Endothelial cell of umbilical vein (primary cell): Measurements from ENCODE around the gene NSDHL.

Experiments used
- EZH2 ChIP-seq: IDR thresholded peaks from 2 replicates; pipeline ENCODE4 v1.6.1; 2012; ENCODE audit warnings: borderline replicate concordance, low read depth, mild to moderate bottlenecking, moderate library complexity, low read length, inconsistent platforms; ENCODE audit not compliant: severe bottlenecking
- JUN ChIP-seq: IDR thresholded peaks from 2 replicates; pipeline ENCODE4 v1.6.1; 2011; ENCODE audit warnings: borderline replicate concordance, low read depth; ENCODE audit not compliant: insufficient read length, insufficient read depth
- MYC ChIP-seq: IDR thresholded peaks from one replicate; pipeline ENCODE4 v1.6.1; 2011; ENCODE audit warnings: mild to moderate bottlenecking, low read depth, low read length
- POLR2A ChIP-seq: IDR thresholded peaks from 2 replicates; pipeline ENCODE4 v1.6.1; 2012; ENCODE audit warnings: low read depth, mild to moderate bottlenecking, control low read depth, low read length
- POLR2AphosphoS5 ChIP-seq: IDR thresholded peaks from 2 replicates; pipeline ENCODE4 v1.6.1; 2012; ENCODE audit warnings: low read depth, mild to moderate bottlenecking, control low read depth, low read length, moderate library complexity; ENCODE audit not compliant: insufficient read depth
- TF ChIP-seq, protein P1 (sequence below), 2 donors: IDR thresholded peaks; 1 replicate in 1 of 2; 2 replicates in 1 of 2; pipeline ENCODE4 v1.5.1; 2011; ENCODE audit warnings: low read length in 2 of 2, mild to moderate bottlenecking in 2 of 2, moderate library complexity in 2 of 2, control low read depth in 1 of 2, inconsistent platforms in 1 of 2, low read depth in 1 of 2; ENCODE audit not compliant: insufficient read depth in 1 of 2; ENCODE audit errors: extremely low read depth in 1 of 2
- TF ChIP-seq, protein P2 (sequence below): IDR thresholded peaks from 2 replicates; pipeline ENCODE4 v1.6.1; 2011; ENCODE audit not compliant: insufficient read depth, insufficient read length

DNA sequence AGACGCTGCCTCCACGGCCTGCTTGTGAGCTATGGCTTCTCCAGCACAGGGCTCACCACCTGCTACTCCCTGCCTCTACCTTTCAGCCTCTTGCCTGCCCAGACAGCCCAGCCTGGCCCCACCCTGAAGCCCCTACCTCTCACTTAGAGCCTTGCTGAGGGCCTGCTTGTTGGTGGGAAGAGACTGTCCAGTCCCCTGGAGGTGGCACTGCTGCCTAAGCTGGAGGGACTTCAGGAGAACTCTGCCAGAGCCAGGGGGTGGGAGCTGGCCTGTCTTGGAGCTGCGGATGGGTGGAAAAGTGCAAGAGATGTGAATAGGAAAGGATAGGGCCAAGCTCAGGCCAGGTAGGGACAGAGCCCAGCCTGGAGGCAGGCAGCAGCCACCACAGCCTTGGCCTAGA is 64.3 kb downstream of the NSDHL start:
- TF ChIP-seq, protein P1, sequence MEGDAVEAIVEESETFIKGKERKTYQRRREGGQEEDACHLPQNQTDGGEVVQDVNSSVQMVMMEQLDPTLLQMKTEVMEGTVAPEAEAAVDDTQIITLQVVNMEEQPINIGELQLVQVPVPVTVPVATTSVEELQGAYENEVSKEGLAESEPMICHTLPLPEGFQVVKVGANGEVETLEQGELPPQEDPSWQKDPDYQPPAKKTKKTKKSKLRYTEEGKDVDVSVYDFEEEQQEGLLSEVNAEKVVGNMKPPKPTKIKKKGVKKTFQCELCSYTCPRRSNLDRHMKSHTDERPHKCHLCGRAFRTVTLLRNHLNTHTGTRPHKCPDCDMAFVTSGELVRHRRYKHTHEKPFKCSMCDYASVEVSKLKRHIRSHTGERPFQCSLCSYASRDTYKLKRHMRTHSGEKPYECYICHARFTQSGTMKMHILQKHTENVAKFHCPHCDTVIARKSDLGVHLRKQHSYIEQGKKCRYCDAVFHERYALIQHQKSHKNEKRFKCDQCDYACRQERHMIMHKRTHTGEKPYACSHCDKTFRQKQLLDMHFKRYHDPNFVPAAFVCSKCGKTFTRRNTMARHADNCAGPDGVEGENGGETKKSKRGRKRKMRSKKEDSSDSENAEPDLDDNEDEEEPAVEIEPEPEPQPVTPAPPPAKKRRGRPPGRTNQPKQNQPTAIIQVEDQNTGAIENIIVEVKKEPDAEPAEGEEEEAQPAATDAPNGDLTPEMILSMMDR (IDR thresholded peaks at IDR 0.05; ENCODE audit: extremely low read depth in 1 of 2, insufficient read depth in 1 of 2, low read depth in 1 of 2, low read length in 2 of 2): no peak
- TF ChIP-seq POLR2A (no peak), EZH2 (no peak), POLR2AphosphoS5 (no peak), MYC (no peak), JUN (no peak)
- TF ChIP-seq, protein P2, sequence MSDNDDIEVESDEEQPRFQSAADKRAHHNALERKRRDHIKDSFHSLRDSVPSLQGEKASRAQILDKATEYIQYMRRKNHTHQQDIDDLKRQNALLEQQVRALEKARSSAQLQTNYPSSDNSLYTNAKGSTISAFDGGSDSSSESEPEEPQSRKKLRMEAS: no peak
